ENCODE data around the gene GDF15. TPM values are rescaled to one million over a fixed set of nuclear protein-coding genes. Genes with fewer than 3 reads are reported as not detected.

Gene GDF15
- total RNA-seq, 3 donors from 2014 or later: 2.7 to 60.3 (median 9.2) TPM

- Histone ChIP-seq H3K27me3 (no peaks in the 10 kb centered on the region), H3K9me3 (no peaks in the 10 kb centered on the region), H3K4me3 (no peak overlapping the region), H3K4me1 (peaks cover 0 to 6% of the 10 kb centered on the region in 2 donors), H3K27ac (peak overlapping the region in 1 of 2 donors; percentile 82), H3K36me3 (no peaks in the 10 kb centered on the region)
- TF ChIP-seq POLR2AphosphoS5 (IDR thresholded peaks at IDR 0.05) (no peak), CTCF (IDR thresholded peaks at IDR 0.05) (no peak), POLR2A (IDR thresholded peaks at IDR 0.05) (no peak)
- intact Hi-C loops (cut with DNase I; ENCODE audit: low total_unique reads): no loop called here
- no peak for DNase-seq (ENCODE audit: low spot score in 2 of 2)
Measured at GRCh38 chr19:18427080-18427742, 41.3 kb downstream of the GDF15 start.

- Histone ChIP-seq H3K36me3 (no peaks in the 10 kb centered on the region), H3K4me3 (no peak overlapping the region), H3K9me3 (no peaks in the 10 kb centered on the region), H3K4me1 (peaks cover 0 to 7% of the 10 kb centered on the region in 2 donors), H3K27me3 (no peaks in the 10 kb centered on the region), H3K27ac (peak overlapping the region in 1 of 2 donors; percentile 82)
- intact Hi-C loops (cut with DNase I; ENCODE audit: low total_unique reads): no loop called here
- no peak for DNase-seq (ENCODE audit: low spot score in 2 of 2)
- TF ChIP-seq POLR2AphosphoS5 (IDR thresholded peaks at IDR 0.05): no peak
- TF ChIP-seq POLR2A (IDR thresholded peaks at IDR 0.05): no peak
- no peak for TF ChIP-seq CTCF (IDR thresholded peaks at IDR 0.05)
Measured at GRCh38 chr19:18427743-18428113, 41.8 kb downstream of the GDF15 start.

- no peak overlapping the region for H3K4me3 ChIP-seq
- H3K27ac ChIP-seq: peak overlapping the region; percentile 35 to 82
Measured at GRCh38 chr19:18428173-18428786, 42.3 kb downstream of the GDF15 start.

GRCh38 chr19:18428787-18429674, 43.1 kb downstream of the GDF15 start:
- no peaks in the 10 kb centered on the region for H3K27me3 ChIP-seq
- no peak for DNase-seq (ENCODE audit: low spot score in 2 of 2)
- TF ChIP-seq CTCF (IDR thresholded peaks at IDR 0.05) (no peak), POLR2AphosphoS5 (IDR thresholded peaks at IDR 0.05) (no peak), POLR2A (IDR thresholded peaks at IDR 0.05) (no peak)
- peaks cover 0 to 14% of the 10 kb centered on the region in 2 donors for H3K4me1 ChIP-seq
- H3K9me3 ChIP-seq: no peaks in the 10 kb centered on the region
- peak overlapping the region; percentile 35 to 82 for H3K27ac ChIP-seq
- intact Hi-C loops (cut with DNase I; ENCODE audit: low total_unique reads): no loop called here
- peak overlapping the region; percentile 16 to 53 (median 29) for H3K4me3 ChIP-seq
- no peaks in the 10 kb centered on the region for H3K36me3 ChIP-seq

More at GRCh38 chr19:18428173-18428786, 42.3 kb downstream of the GDF15 start:
- Histone ChIP-seq H3K27me3 (no peaks in the 10 kb centered on the region), H3K4me1 (peaks cover 0 to 12% of the 10 kb centered on the region in 2 donors), H3K36me3 (no peaks in the 10 kb centered on the region), H3K9me3 (no peaks in the 10 kb centered on the region)
- intact Hi-C loops (cut with DNase I; ENCODE audit: low total_unique reads): no loop called here
- no peak for TF ChIP-seq POLR2A (IDR thresholded peaks at IDR 0.05)
- no peak for TF ChIP-seq POLR2AphosphoS5 (IDR thresholded peaks at IDR 0.05)
- TF ChIP-seq CTCF (IDR thresholded peaks at IDR 0.05): no peak
- DNase-seq (ENCODE audit: low spot score in 2 of 2): no peak
